ENCODE results near the gene PXN. TPM values are rescaled to one million over a fixed set of nuclear protein-coding genes. Genes with fewer than 3 reads are reported as not detected.

PXN gene
- 63.7 and 87.2 TPM in 2 replicates for total RNA-seq (2014; rRNA removed; shearing (Covaris generic))
- polyA plus RNA-seq (2016; fragmentation: Nextera tagmentation; extraction: Ambion mirVana): 134 and 135 TPM in 2 replicates

DNA sequence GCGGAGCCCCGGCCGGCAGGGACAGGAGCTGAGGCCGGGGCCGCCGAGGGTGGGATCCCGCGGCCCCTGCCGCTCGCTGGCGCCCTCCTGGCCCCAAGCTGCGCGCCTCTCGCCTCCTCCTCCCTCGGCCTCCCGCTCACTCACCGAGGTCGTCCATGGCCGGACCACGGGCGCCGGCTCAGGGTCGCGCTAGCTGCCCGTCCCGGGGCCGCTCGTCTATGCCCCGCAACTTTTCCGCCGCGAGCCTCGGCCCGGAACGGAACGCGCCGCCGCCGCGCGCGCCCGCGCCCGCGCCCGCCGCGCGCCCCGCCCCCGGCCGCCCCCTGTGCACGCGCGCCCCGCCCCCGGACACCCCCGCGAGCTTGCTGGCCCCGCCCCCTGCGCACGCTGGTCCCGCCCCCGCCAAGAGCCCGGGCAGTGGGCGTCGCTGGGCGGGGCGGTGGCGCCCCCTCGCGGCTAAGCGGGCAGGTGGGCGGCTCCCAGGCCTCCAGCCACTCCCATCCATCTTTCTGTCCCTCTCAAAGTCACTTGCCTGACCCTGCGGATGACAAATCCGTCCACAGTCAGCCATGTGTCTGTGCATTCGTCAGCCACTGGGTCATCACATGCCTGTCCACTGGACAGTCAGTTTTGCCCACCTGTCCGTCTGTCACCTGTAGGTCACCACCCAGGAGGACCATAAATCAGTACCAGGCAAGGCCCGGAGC is at the start of gene PXN:
TSS of gene PXN (minus strand) at position 258 of the 707 bp plus-strand sequence. CDS start at position 157, 101 bp downstream.
- no peak within 1 kb of the TSS for H2AFZ ChIP-seq
- peaks cover 42% of the 10 kb centered on the region for H3F3A ChIP-seq (ENCODE audit: insufficient read depth)
- peak within 1 kb of the TSS; percentile 93 for H3K9ac ChIP-seq
- in situ Hi-C loops (cut with MboI): no loop called here
- H3K4me1 ChIP-seq (ENCODE audit: insufficient read depth): peaks cover 23% of the 10 kb centered on the region
- 1% methylated on average over 38 to 59 of the region's 81 CpGs for WGBS, 2 experiments (ENCODE audit: low coverage in 1 of 2, low lambda C conversion rate in 2 of 2, missing lambda C conversion rate in 2 of 2)
- H3K9me3 ChIP-seq (ENCODE audit: low read depth): no peaks in the 10 kb centered on the region
- H3K27ac ChIP-seq: peak within 1 kb of the TSS; percentile 82
- H4K20me1 ChIP-seq (ENCODE audit: insufficient read depth): no peaks in the 10 kb centered on the region
- no peaks in the 10 kb centered on the region for H3K9me2 ChIP-seq (ENCODE audit: insufficient read depth)
- H3K4me2 ChIP-seq (ENCODE audit: unreplicated experiment): peak within 1 kb of the TSS; percentile 94
- peak; percentile 92 for DNase-seq
- peak within 1 kb of the TSS; percentile 82 for H3K4me3 ChIP-seq
- H3K36me3 ChIP-seq (ENCODE audit: low read depth): no peaks in the 10 kb centered on the region
- no peak for TF ChIP-seq EZH2phosphoT487 (IDR thresholded peaks at IDR 0.05; ENCODE audit: insufficient read depth, low read depth)
- no peak for TF ChIP-seq EZH2 (IDR thresholded peaks at IDR 0.05; ENCODE audit: insufficient read depth, poor library complexity, severe bottlenecking)
- H3K79me2 ChIP-seq (ENCODE audit: insufficient read depth): peaks cover 48% of the 10 kb centered on the region
- H3K27me3 ChIP-seq (replicated peaks; ENCODE audit: insufficient read depth): no peaks in the 10 kb centered on the region

DNA sequence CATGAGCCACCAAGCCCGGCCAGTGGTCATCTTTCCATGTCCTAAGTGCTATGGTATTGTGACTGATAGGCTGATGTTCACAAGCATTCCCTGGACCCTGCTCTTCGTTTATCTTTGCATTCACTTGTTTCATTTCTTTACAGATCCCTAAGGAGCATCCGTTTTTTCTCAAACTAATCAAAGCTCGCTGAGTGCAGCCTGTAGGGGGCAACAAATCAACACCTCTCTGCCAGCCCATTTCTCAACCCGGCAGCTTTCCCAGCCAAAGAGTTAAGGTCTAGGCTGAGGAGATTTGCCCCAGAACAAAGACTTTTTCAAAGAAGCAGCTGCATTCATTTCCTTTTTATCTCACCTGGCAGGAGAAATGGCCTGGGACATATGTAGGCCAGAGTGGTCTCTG is 48.7 kb upstream of the PXN start:
- Histone ChIP-seq H3K4me3 (no peak overlapping the region), H3K27ac (no peak overlapping the region), H3K79me2 (ENCODE audit: insufficient read depth) (no peaks in the 10 kb centered on the region), H3K9ac (no peak overlapping the region), H3K36me3 (ENCODE audit: low read depth) (no peaks in the 10 kb centered on the region), H4K20me1 (ENCODE audit: insufficient read depth) (no peaks in the 10 kb centered on the region), H3K9me3 (ENCODE audit: low read depth) (no peaks in the 10 kb centered on the region), H3K27me3 (replicated peaks; ENCODE audit: insufficient read depth) (no peaks in the 10 kb centered on the region), H2AFZ (no peak overlapping the region), H3K4me1 (ENCODE audit: insufficient read depth) (peaks cover 4% of the 10 kb centered on the region), H3F3A (ENCODE audit: insufficient read depth) (no peaks in the 10 kb centered on the region), H3K9me2 (ENCODE audit: insufficient read depth) (no peaks in the 10 kb centered on the region), H3K4me2 (ENCODE audit: unreplicated experiment) (no peak overlapping the region)
- 33 to 51% methylated on average over 5 of the region's 5 CpGs for WGBS, 2 experiments (ENCODE audit: low coverage in 1 of 2, low lambda C conversion rate in 2 of 2, missing lambda C conversion rate in 2 of 2)
- peak; percentile 25 for DNase-seq
- in situ Hi-C loops (cut with MboI): no loop called here
- TF ChIP-seq EZH2phosphoT487 (IDR thresholded peaks at IDR 0.05; ENCODE audit: insufficient read depth, low read depth): no peak
- no peak for TF ChIP-seq EZH2 (IDR thresholded peaks at IDR 0.05; ENCODE audit: insufficient read depth, poor library complexity, severe bottlenecking)

DNA sequence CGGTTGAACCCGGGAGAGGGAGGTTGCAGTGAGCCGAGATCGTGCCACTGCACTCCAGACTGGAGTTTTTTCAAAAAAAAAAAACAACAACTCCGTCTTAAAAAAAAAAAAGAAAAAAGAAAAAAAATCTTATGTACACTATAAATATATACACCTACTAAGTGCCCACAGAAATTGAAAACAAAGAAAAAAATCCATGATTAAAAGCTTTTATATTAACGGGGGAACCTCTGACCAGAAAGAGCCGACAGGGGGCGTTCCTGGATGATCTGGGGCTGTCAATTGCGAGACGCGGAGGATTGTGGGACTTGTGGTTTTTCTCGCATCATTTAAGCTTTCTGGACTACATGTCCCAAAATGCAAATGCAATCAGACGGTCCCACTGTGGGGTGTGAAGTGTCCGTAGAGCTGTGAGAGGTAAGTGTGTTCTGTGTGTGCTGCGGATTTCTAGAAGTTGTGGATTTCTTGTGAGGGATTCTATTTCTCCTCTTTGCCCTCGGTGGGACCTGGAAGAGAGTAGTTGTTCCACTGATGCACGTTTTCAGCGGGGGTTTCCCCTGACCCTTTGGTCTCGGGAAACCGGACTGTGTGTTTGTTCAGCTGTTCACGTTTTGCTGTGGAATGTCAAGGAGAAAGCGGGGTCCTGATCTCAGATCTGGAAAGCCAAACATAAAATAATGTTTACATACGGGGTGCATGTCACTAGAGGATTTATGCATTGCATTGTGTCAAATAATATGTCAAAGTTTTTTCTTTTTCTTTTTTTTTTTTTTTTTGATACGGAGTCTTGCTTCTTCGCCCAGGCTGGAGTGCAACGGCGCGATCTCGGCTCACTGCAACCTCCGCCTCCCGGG is 36.7 kb upstream of the PXN start, which contains the start of gene SIRT4:
TSS of gene SIRT4 (plus strand) at position 360 of the 854 bp plus-strand sequence. CDS start 1,241 bp downstream, outside the sequence.
- peak within 1 kb of the TSS; percentile 48 for H3K27ac ChIP-seq
- no peaks in the 10 kb centered on the region for H3K36me3 ChIP-seq (ENCODE audit: low read depth)
- H2AFZ ChIP-seq: peak within 1 kb of the TSS; percentile 100
- peak within 1 kb of the TSS; percentile 83 for H3K4me2 ChIP-seq (ENCODE audit: unreplicated experiment)
- peak within 1 kb of the TSS; percentile 97 for H3K4me3 ChIP-seq
- no peaks in the 10 kb centered on the region for H3K9me3 ChIP-seq (ENCODE audit: low read depth)
- peak within 1 kb of the TSS; percentile 83 for H3K9ac ChIP-seq
- no peaks in the 10 kb centered on the region for H3K79me2 ChIP-seq (ENCODE audit: insufficient read depth)
- peak; percentile 96 for DNase-seq
- H3K4me1 ChIP-seq (ENCODE audit: insufficient read depth): no peaks in the 10 kb centered on the region
- H4K20me1 ChIP-seq (ENCODE audit: insufficient read depth): no peaks in the 10 kb centered on the region
- in situ Hi-C loops (cut with MboI): no loop called here
- no peaks in the 10 kb centered on the region for H3K27me3 ChIP-seq (replicated peaks; ENCODE audit: insufficient read depth)
- TF ChIP-seq EZH2phosphoT487 (IDR thresholded peaks at IDR 0.05; ENCODE audit: insufficient read depth, low read depth) (no peak), EZH2 (IDR thresholded peaks at IDR 0.05; ENCODE audit: insufficient read depth, poor library complexity, severe bottlenecking) (no peak)
- H3K9me2 ChIP-seq (ENCODE audit: insufficient read depth): no peaks in the 10 kb centered on the region
- H3F3A ChIP-seq (ENCODE audit: insufficient read depth): 0 out of 2 replicates have a peak, but pooled peaks cover 5% of the 10 kb centered on the region
- 4 to 5% methylated on average over 31 of the region's 31 CpGs for WGBS, 2 experiments (ENCODE audit: low coverage in 1 of 2, low lambda C conversion rate in 2 of 2, missing lambda C conversion rate in 2 of 2)

Measured in GM23248 (cell line).